Rectal smooth muscle tissue (tissue), 1 donor: ENCODE results near the gene USP50.
"Not testable (repeated sequence)": the region's sequence is repeated elsewhere in the genome, so short reads cannot be mapped to it uniquely, and the experiment has no call there.

ENCODE experiments used
- H3K27ac ChIP-seq: one replicate; pipeline ENCODE4 v1.7.0; 2013; ENCODE audit warnings: low read depth, low read length, inconsistent platforms
- H3K27me3 ChIP-seq: one replicate; pipeline ENCODE4 v1.7.0; 2013; ENCODE audit warnings: low read length; ENCODE audit not compliant: control insufficient read depth, insufficient read depth
- H3K36me3 ChIP-seq: one replicate; pipeline ENCODE4 v1.7.0; 2013; ENCODE audit warnings: low read length; ENCODE audit not compliant: control insufficient read depth, insufficient read depth
- H3K4me1 ChIP-seq: one replicate; pipeline ENCODE4 v1.7.0; 2013; ENCODE audit warnings: low read length; ENCODE audit not compliant: control insufficient read depth, insufficient read depth
- H3K4me3 ChIP-seq: one replicate; pipeline ENCODE4 v1.7.0; 2013; ENCODE audit warnings: low read length
- H3K9ac ChIP-seq: one replicate; pipeline ENCODE4 v1.7.0; 2013; ENCODE audit warnings: low read length

USP50 gene

GRCh38 chr15:50500352-50500751 lies 46.1 kb downstream of the USP50 start:
- Histone ChIP-seq H3K9ac (no peak overlapping the region), H3K36me3 (peaks cover 16% of the 10 kb centered on the region), H3K4me3 (no peak overlapping the region), H3K27me3 (no peaks in the 10 kb centered on the region), H3K27ac (no peak overlapping the region), H3K4me1 (no peaks in the 10 kb centered on the region)

GRCh38 chr15:50496692-50497091 lies 49.8 kb downstream of the USP50 start:
- Histone ChIP-seq H3K4me1 (no peaks in the 10 kb centered on the region), H3K36me3 (peaks cover 29% of the 10 kb centered on the region), H3K27me3 (no peaks in the 10 kb centered on the region), H3K27ac (no peak overlapping the region), H3K4me3 (no peak overlapping the region), H3K9ac (no peak overlapping the region)

- not testable (repeated sequence) for H3K4me1 ChIP-seq, H3K4me3 ChIP-seq, H3K27ac ChIP-seq, H3K27me3 ChIP-seq, H3K9ac ChIP-seq
- peaks cover 31% of the 10 kb centered on the region for H3K36me3 ChIP-seq
Observed at GRCh38 chr15:50494547-50494946, 51.9 kb downstream of the USP50 start.

DNA sequence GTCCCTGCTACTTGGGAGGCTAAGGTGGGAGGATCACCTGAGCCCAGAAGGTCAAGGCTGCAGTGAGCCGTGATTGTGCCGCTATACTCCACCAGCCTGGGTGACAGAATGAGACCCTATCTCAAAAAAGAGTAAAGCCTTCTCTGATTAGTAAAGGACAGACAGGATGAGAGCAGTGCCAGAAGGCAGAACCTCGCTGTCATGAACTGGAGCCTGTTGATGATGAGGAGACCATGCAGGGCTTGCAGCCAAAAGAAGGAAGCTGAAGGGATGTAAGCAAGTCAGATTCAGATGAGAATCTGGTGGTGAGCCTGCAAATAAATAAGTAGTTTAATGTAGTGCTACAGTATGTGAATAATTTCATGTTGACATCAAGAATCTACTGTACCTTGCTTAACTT lies 52.8 kb downstream of the USP50 start:
- no peak overlapping the region for H3K27ac ChIP-seq
- H3K4me1 ChIP-seq, result no peaks in the 10 kb centered on the region
- H3K9ac ChIP-seq, result no peak overlapping the region
- no peak overlapping the region for H3K4me3 ChIP-seq
- H3K27me3 ChIP-seq, result no peaks in the 10 kb centered on the region
- peaks cover 27% of the 10 kb centered on the region for H3K36me3 ChIP-seq

DNA sequence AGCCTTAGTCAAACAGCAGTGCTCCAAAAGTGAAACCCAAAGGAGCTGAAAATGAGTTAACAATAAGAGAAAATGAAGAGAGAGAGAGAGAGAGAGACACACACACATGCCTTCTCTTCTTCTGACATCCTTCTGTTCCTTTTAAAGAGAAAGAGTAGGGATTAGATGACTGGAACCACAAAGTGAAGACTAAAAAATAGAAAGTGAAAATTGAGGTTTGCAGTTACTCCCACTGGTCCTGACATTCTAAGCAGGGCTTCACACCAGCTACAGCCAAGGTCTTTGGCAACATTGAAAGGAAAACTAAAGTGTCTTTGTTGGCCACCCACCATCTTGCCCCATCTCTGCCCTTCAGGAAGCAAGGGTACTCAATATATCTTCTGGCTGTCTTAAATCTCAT lies 59.2 kb downstream of the USP50 start:
- H3K4me3 ChIP-seq, result no peak overlapping the region
- no peaks in the 10 kb centered on the region for H3K4me1 ChIP-seq
- H3K27me3 ChIP-seq, result no peaks in the 10 kb centered on the region
- H3K9ac ChIP-seq, result no peak overlapping the region
- no peak overlapping the region for H3K27ac ChIP-seq
- H3K36me3 ChIP-seq, result peaks cover 15% of the 10 kb centered on the region

DNA sequence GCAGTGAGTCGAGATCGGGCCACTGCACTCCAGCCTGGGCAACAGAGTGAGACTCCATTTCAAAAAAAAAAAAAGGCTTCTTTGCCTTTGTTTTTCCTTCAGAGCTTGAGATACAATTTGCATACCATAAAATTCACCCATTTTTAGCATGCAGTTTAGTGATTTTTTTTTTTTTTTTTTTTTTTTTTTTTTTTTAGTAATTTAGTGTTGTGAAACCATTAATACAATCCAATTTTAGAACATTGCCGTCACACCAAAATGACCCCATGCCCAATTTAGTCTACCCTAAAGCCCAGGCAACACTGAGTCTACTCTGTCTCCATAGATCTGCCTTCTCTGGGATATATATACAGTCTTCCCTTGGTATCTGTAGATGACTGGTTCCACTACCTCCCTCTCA lies 61.1 kb downstream of the USP50 start:
- Histone ChIP-seq H3K4me1 (no peaks in the 10 kb centered on the region), H3K27me3 (no peaks in the 10 kb centered on the region), H3K9ac (no peak overlapping the region), H3K4me3 (no peak overlapping the region), H3K27ac (no peak overlapping the region), H3K36me3 (peaks cover 16% of the 10 kb centered on the region)

DNA sequence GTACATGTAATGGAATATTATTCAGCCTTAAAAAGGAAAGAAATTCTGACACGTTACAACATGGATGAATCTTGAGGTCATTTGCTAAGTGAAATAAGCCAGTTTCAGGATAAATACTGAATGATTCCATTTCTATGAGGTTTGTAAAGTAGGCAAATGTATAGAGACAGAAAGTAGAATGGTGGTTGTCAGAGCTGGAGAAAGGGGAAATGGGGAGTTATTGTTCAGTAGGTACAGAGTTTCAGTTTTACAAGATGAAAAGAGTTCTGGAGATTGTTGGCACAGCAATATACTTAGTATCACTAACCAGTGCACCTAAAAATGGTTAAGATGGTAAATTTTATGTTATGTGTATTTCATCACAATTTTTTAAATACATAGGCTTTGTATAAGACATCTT lies 61.7 kb downstream of the USP50 start:
- no peaks in the 10 kb centered on the region for H3K27me3 ChIP-seq
- H3K27ac ChIP-seq, result no peak overlapping the region
- peaks cover 13% of the 10 kb centered on the region for H3K36me3 ChIP-seq
- H3K4me1 ChIP-seq, result no peaks in the 10 kb centered on the region
- H3K4me3 ChIP-seq, result no peak overlapping the region
- H3K9ac ChIP-seq, result no peak overlapping the region

DNA sequence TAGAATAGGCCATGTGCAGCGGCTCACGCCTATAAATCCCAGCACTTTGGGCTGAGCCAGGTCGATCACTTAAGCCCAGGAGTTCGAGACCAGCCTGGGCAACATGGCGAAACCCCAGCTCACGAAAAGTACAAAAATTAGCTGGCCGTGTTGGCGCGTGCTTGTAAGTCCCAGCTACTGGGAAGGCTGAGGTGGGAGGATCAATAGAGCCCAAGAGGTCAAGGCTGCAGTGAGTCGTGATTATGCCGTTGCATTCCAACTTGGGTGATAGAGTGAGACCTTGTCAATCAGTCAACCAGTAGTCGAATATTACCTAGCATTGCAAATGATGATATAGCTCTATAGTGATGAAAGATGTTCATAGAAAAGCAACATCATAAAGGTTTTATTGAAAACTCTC lies 70.3 kb downstream of the USP50 start:
- H3K9ac ChIP-seq, result no peak overlapping the region
- no peaks in the 10 kb centered on the region for H3K4me1 ChIP-seq
- H3K27ac ChIP-seq, result no peak overlapping the region
- H3K36me3 ChIP-seq, result peaks cover 2% of the 10 kb centered on the region
- no peak overlapping the region for H3K4me3 ChIP-seq
- no peaks in the 10 kb centered on the region for H3K27me3 ChIP-seq

DNA sequence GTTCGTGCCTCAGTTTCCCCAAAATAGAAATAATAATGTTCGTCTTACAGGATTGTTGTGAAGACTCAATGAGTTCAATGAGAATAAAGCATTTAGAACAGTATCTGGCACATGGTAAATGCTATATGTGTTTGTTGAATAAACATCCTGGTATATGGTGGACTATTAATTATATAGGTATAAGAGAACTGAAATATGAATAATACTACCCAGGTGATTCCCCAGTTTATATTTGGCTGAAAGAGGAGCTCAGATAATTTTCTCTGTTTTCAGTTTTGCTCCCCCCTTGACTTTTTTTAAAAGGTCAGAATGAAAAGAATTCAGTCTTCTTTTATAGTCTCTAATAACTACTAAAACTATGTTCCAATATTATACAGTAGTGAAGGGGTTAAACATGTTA lies 75.4 kb downstream of the USP50 start:
- Histone ChIP-seq H3K36me3 (peaks cover 4% of the 10 kb centered on the region), H3K9ac (no peak overlapping the region), H3K27me3 (no peaks in the 10 kb centered on the region), H3K4me3 (no peak overlapping the region), H3K4me1 (no peaks in the 10 kb centered on the region), H3K27ac (no peak overlapping the region)

- no peak overlapping the region for H3K9ac ChIP-seq
- no peak overlapping the region for H3K4me3 ChIP-seq
- no peaks in the 10 kb centered on the region for H3K36me3 ChIP-seq
- H3K27ac ChIP-seq, result no peak overlapping the region
- no peaks in the 10 kb centered on the region for H3K27me3 ChIP-seq
- H3K4me1 ChIP-seq, result no peaks in the 10 kb centered on the region
Observed at GRCh38 chr15:50463423-50464358, 82.8 kb downstream of the USP50 start.

- H3K27ac ChIP-seq, result no peak overlapping the region
Observed at GRCh38 chr15:50458348-50459112, 87.9 kb downstream of the USP50 start.

DNA sequence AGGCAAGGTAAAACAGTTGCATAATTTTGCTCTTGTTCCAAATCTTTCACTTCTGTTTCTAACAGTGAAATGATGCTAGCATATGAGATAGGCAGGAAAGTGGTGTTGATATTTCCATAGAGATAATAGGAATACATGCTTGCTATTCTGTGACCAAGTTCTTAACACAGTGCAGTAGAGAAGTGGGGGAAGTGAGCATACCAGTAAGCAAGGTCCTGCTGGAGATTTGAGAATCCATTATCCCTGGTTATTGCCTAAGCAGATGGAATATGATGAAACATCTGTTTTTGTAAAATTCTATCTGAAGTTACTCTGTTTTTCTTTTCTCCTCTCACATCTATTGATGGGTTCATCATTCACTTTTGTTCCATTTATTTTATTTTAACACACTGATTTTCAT lies 93.5 kb downstream of the USP50 start:
- H3K4me1 ChIP-seq, result no peaks in the 10 kb centered on the region
- H3K36me3 ChIP-seq, result peaks cover 3% of the 10 kb centered on the region
- H3K4me3 ChIP-seq, result no peak overlapping the region
- H3K27ac ChIP-seq, result no peak overlapping the region
- H3K27me3 ChIP-seq, result no peaks in the 10 kb centered on the region
- H3K9ac ChIP-seq, result no peak overlapping the region

More at GRCh38 chr15:50458348-50459112, 87.9 kb downstream of the USP50 start:
- H3K36me3 ChIP-seq, result peaks cover 3% of the 10 kb centered on the region
- no peak overlapping the region for H3K9ac ChIP-seq
- no peaks in the 10 kb centered on the region for H3K27me3 ChIP-seq
- no peak overlapping the region for H3K4me3 ChIP-seq
- no peaks in the 10 kb centered on the region for H3K4me1 ChIP-seq
